Adipocyte (in vitro differentiated cells): ENCODE data around the gene NCKAP5.
A peak's percentile ranks its signal among the peaks of the same experiment; 100 is the strongest.

Experiments used
- DNase-seq: peaks from one replicate; pipeline ENCODE4 v3.0.0-alpha.2; 2015; ENCODE audit warnings: low read depth
- H3K27me3 ChIP-seq: replicated peaks from 2 replicates; pipeline ENCODE4 v1.7.0; 2013; ENCODE audit warnings: mild to moderate bottlenecking, low read length, moderate library complexity; ENCODE audit not compliant: control insufficient read depth, insufficient read depth
- H3K36me3 ChIP-seq: 2 replicates; pipeline ENCODE4 v1.7.0; 2013; ENCODE audit warnings: low read length, mild to moderate bottlenecking, moderate library complexity; ENCODE audit not compliant: control insufficient read depth, insufficient read depth, severe bottlenecking
- H3K4me1 ChIP-seq: 2 replicates; pipeline ENCODE4 v1.7.0; 2013; ENCODE audit warnings: mild to moderate bottlenecking, low read length, moderate library complexity; ENCODE audit not compliant: control insufficient read depth, insufficient read depth
- H3K4me3 ChIP-seq: 2 replicates; pipeline ENCODE4 v1.7.0; 2013; ENCODE audit warnings: mild to moderate bottlenecking, low read length, moderate library complexity
- H3K9ac ChIP-seq: 2 replicates; pipeline ENCODE4 v1.7.0; 2013; ENCODE audit warnings: mild to moderate bottlenecking, low read length, moderate library complexity
- H3K9me3 ChIP-seq: 2 replicates; pipeline ENCODE4 v1.7.0; 2013; ENCODE audit warnings: mild to moderate bottlenecking, low read length, moderate library complexity; ENCODE audit not compliant: control insufficient read depth

Gene NCKAP5

GRCh38 chr2:132645176-132645575 lies 923.1 kb downstream of the NCKAP5 start:
- Histone ChIP-seq H3K4me1 (peaks cover 2% of the 10 kb centered on the region), H3K9me3 (no peaks in the 10 kb centered on the region), H3K9ac (no peak overlapping the region), H3K36me3 (no peaks in the 10 kb centered on the region), H3K27me3 (no peaks in the 10 kb centered on the region), H3K4me3 (peak overlapping the region; percentile 39)
- DNase-seq, result no peak

- Histone ChIP-seq H3K4me1 (peaks cover 6% of the 10 kb centered on the region), H3K9me3 (no peaks in the 10 kb centered on the region), H3K4me3 (no peak overlapping the region), H3K9ac (no peak overlapping the region), H3K36me3 (no peaks in the 10 kb centered on the region), H3K27me3 (no peaks in the 10 kb centered on the region)
- no peak for DNase-seq
Measured at GRCh38 chr2:132642415-132642814, 925.8 kb downstream of the NCKAP5 start.

GRCh38 chr2:132641819-132642218 lies 926.4 kb downstream of the NCKAP5 start:
- Histone ChIP-seq H3K36me3 (no peaks in the 10 kb centered on the region), H3K27me3 (no peaks in the 10 kb centered on the region), H3K9me3 (no peaks in the 10 kb centered on the region), H3K4me1 (peaks cover 6% of the 10 kb centered on the region), H3K4me3 (no peak overlapping the region), H3K9ac (no peak overlapping the region)
- no peak for DNase-seq

- Histone ChIP-seq H3K9me3 (no peaks in the 10 kb centered on the region), H3K27me3 (no peaks in the 10 kb centered on the region), H3K36me3 (no peaks in the 10 kb centered on the region), H3K4me3 (no peak overlapping the region), H3K4me1 (peaks cover 6% of the 10 kb centered on the region), H3K9ac (no peak overlapping the region)
- no peak for DNase-seq
Measured at GRCh38 chr2:132640116-132640515, 928.1 kb downstream of the NCKAP5 start.

- no peak for DNase-seq
- Histone ChIP-seq H3K36me3 (no peaks in the 10 kb centered on the region), H3K27me3 (no peaks in the 10 kb centered on the region), H3K4me3 (no peak overlapping the region), H3K9me3 (no peaks in the 10 kb centered on the region), H3K9ac (no peak overlapping the region), H3K4me1 (peaks cover 6% of the 10 kb centered on the region)
Measured at GRCh38 chr2:132638313-132639040, 929.8 kb downstream of the NCKAP5 start.

GRCh38 chr2:132636346-132636745 lies 931.9 kb downstream of the NCKAP5 start:
- Histone ChIP-seq H3K4me3 (no peak overlapping the region), H3K27me3 (no peaks in the 10 kb centered on the region), H3K36me3 (no peaks in the 10 kb centered on the region), H3K4me1 (peaks cover 13% of the 10 kb centered on the region), H3K9me3 (no peaks in the 10 kb centered on the region), H3K9ac (no peak overlapping the region)
- no peak for DNase-seq

- no peak overlapping the region for H3K9ac ChIP-seq
- H3K27me3 ChIP-seq, result no peaks in the 10 kb centered on the region
- H3K36me3 ChIP-seq, result no peaks in the 10 kb centered on the region
- no peak overlapping the region for H3K4me3 ChIP-seq
- H3K4me1 ChIP-seq, result peaks cover 7% of the 10 kb centered on the region
- no peak for DNase-seq
- H3K9me3 ChIP-seq, result no peaks in the 10 kb centered on the region
Measured at GRCh38 chr2:132633635-132634034, 934.6 kb downstream of the NCKAP5 start.

- Histone ChIP-seq H3K4me1 (peaks cover 12% of the 10 kb centered on the region), H3K9ac (no peak overlapping the region), H3K27me3 (no peaks in the 10 kb centered on the region), H3K36me3 (no peaks in the 10 kb centered on the region), H3K4me3 (no peak overlapping the region), H3K9me3 (no peaks in the 10 kb centered on the region)
- peak; percentile 45 for DNase-seq
Measured at GRCh38 chr2:132632000-132632649, 936.1 kb downstream of the NCKAP5 start.

- Histone ChIP-seq H3K4me3 (no peak overlapping the region), H3K36me3 (no peaks in the 10 kb centered on the region), H3K4me1 (peaks cover 27% of the 10 kb centered on the region), H3K9me3 (no peaks in the 10 kb centered on the region), H3K27me3 (no peaks in the 10 kb centered on the region), H3K9ac (no peak overlapping the region)
- DNase-seq, result peak; percentile 18
Measured at GRCh38 chr2:132627536-132627935, 940.7 kb downstream of the NCKAP5 start.

- peak; percentile 88 for DNase-seq
- Histone ChIP-seq H3K36me3 (no peaks in the 10 kb centered on the region), H3K27me3 (no peaks in the 10 kb centered on the region), H3K9me3 (no peaks in the 10 kb centered on the region), H3K4me3 (peak overlapping the region; percentile 61), H3K4me1 (peaks cover 32% of the 10 kb centered on the region), H3K9ac (peak overlapping the region; percentile 69)
Measured at GRCh38 chr2:132623096-132623839, 945.0 kb downstream of the NCKAP5 start.
